ENCODE data around the gene CHST9. TPM values are rescaled to one million over a fixed set of nuclear protein-coding genes. Genes with fewer than 3 reads are reported as not detected.

CHST9 gene
- total RNA-seq, 1 experiment from 2014 or later, result 3.5 TPM

- Histone ChIP-seq H4K5ac (ENCODE audit: insufficient read length, low read depth, low read length) (no peak overlapping the region), H3K14ac (ENCODE audit: insufficient read depth, low read length) (no peak overlapping the region), H2BK20ac (ENCODE audit: low read depth, low read length, poor library complexity, severe bottlenecking) (no peak overlapping the region), H3K23me2 (ENCODE audit: insufficient read length, low read depth, low read length, poor library complexity, severe bottlenecking) (no peaks in the 10 kb centered on the region), H3K56ac (ENCODE audit: insufficient read length, low read depth, low read length) (no peak overlapping the region), H4K8ac (replicated peaks; ENCODE audit: insufficient read length, low read depth, low read length) (no peak overlapping the region), H2BK12ac (ENCODE audit: insufficient read length, low read depth, low read length) (no peak overlapping the region), H4K91ac (ENCODE audit: insufficient read length, low read depth, low read length) (no peak overlapping the region), H4K20me1 (ENCODE audit: control insufficient read depth, insufficient read depth, insufficient read length) (no peaks in the 10 kb centered on the region), H3T11ph (ENCODE audit: low read length) (no peak overlapping the region), H2AFZ (ENCODE audit: low read length) (no peak overlapping the region), H2AK5ac (ENCODE audit: insufficient read length, low read length) (no peak overlapping the region), H3K23ac (ENCODE audit: insufficient read length, low read depth, low read length) (no peak overlapping the region), H2BK120ac (ENCODE audit: low read depth, low read length, poor library complexity, severe bottlenecking) (no peak overlapping the region), H3K4me1 (ENCODE audit: insufficient read depth, low read length) (peaks cover 2% of the 10 kb centered on the region; the same call in 1 of the 2 replicates), H3K27me3 (ENCODE audit: insufficient read depth, low read length) (no peaks in the 10 kb centered on the region), H3K79me2 (ENCODE audit: insufficient read depth, low read length) (no peaks in the 10 kb centered on the region), H3K18ac (ENCODE audit: insufficient read length, low read depth, low read length) (no peak overlapping the region), H3K4me2 (ENCODE audit: insufficient read depth, insufficient read length, low read length) (no peak overlapping the region), H3K4ac (ENCODE audit: low read depth, low read length) (no peak overlapping the region), H2BK15ac (ENCODE audit: low read depth, low read length) (no peak overlapping the region), H2BK5ac (ENCODE audit: insufficient read length, low read length) (no peak overlapping the region), H3K27ac (ENCODE audit: insufficient read length, low read depth, low read length) (no peak overlapping the region), H3K9ac (ENCODE audit: extremely low read depth, insufficient read length, low read length) (no peak overlapping the region), H3K79me1 (ENCODE audit: insufficient read depth, low read depth, low read length, poor library complexity, severe bottlenecking) (no peaks in the 10 kb centered on the region), H3K9me3 (ENCODE audit: control insufficient read depth, low read depth, low read length) (no peaks in the 10 kb centered on the region)
- Mint-ChIP-seq H3K27me3 (ENCODE audit: low read depth) (peaks cover 3% of the 10 kb centered on the region; the same call in 1 of the 2 replicates), H3K4me1 (peaks cover 19 to 20% of the 10 kb centered on the region in 2 experiments), H3K27ac (no peak overlapping the region), H3K4me3 (no peak overlapping the region), H3K36me3 (ENCODE audit: insufficient read depth in 1 of 3, low read depth in 3 of 3) (peaks cover 0 to 3% (median 0%) of the 10 kb centered on the region in 3 experiments; a peak in 3 of 7 replicates), H3K9me3 (no peaks in the 10 kb centered on the region; a peak in 1 of 5 replicates)
- no peak for DNase-seq
- no CpG with 5 or more reads among the region's 4 CpGs for WGBS (ENCODE audit: extremely low coverage, insufficient read length, low lambda C conversion rate)
- no peak for TF ChIP-seq CTCF (conservative IDR thresholded peaks at IDR 0.05)
These were observed 224.2 kb downstream of the CHST9 start for GRCh38 chr18:26960911-26961310.

Data from H9 (cell line).